HUES48 (cell line): ENCODE results near the gene GAREM2.

Experiments
- H3K27ac ChIP-seq: one replicate; pipeline ENCODE4 v1.7.0; 2013; ENCODE audit warnings: low read depth, low read length, inconsistent platforms
- H3K27me3 ChIP-seq: 2 replicates; pipeline ENCODE4 v1.6.1; 2013; ENCODE audit warnings: mild to moderate bottlenecking, low read length; ENCODE audit not compliant: control insufficient read depth, insufficient read depth
- H3K36me3 ChIP-seq: 2 replicates; pipeline ENCODE4 v1.6.1; 2013; ENCODE audit warnings: low read length; ENCODE audit not compliant: control insufficient read depth, insufficient read depth
- H3K4me1 ChIP-seq: 2 replicates; pipeline ENCODE4 v1.6.1; 2013; ENCODE audit warnings: mild to moderate bottlenecking, low read length; ENCODE audit not compliant: control insufficient read depth, insufficient read depth
- H3K4me3 ChIP-seq: 2 replicates; pipeline ENCODE4 v1.5.1; 2013; ENCODE audit warnings: mild to moderate bottlenecking, low read depth, low read length
- H3K9ac ChIP-seq: 2 replicates; pipeline ENCODE4 v1.6.1; 2013; ENCODE audit warnings: mild to moderate bottlenecking, low read depth, low read length, moderate library complexity
- H3K9me3 ChIP-seq: 2 replicates; pipeline ENCODE4 v1.6.1; 2013; ENCODE audit warnings: low read length; ENCODE audit not compliant: control insufficient read depth, insufficient read depth

The GAREM2 gene

DNA sequence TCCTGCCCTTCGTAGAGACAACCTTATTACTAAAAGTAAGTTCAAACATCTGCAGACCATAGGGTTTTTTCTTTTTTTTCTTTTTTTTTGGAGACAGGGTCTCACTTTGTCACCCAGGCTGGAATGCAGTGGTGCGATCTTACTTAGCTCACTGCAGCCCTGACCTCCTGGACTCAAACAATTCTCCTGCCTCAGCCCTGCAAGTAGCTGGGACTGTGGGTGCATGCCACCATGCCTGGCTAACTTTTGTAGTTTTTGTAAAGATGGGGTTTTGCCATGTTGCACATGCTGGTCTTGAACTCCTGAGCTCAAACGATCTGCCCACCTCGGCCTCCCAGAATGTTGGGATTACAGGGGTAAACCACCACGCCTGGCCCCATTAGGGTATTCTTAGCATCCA, 39.1 kb downstream of the GAREM2 start:
- Histone ChIP-seq H3K4me1 (no peaks in the 10 kb centered on the region), H3K4me3 (no peak overlapping the region), H3K9ac (no peak overlapping the region), H3K9me3 (no peaks in the 10 kb centered on the region), H3K27me3 (no peaks in the 10 kb centered on the region), H3K27ac (no peak overlapping the region), H3K36me3 (peaks cover 80% of the 10 kb centered on the region)

DNA sequence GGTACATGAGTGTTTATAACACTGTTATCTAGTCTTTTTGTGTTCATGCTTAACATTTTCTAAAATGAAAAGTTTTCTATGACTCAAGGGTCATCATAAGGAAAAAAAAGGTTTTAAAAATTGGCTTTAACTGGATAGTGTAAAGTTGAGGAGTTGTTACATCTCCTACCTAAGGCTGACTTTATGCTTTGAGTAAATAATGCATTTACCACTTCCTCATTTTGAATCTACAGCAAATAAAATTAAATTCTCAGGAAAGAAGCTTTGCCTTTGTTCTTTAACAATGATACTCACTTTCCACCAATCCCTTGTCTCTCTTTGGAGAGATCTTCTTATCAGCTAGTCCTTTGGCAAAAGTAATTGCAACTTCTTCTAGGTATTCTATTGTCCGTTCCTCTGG, 41.9 kb downstream of the GAREM2 start:
- peaks cover 68% of the 10 kb centered on the region for H3K36me3 ChIP-seq

DNA sequence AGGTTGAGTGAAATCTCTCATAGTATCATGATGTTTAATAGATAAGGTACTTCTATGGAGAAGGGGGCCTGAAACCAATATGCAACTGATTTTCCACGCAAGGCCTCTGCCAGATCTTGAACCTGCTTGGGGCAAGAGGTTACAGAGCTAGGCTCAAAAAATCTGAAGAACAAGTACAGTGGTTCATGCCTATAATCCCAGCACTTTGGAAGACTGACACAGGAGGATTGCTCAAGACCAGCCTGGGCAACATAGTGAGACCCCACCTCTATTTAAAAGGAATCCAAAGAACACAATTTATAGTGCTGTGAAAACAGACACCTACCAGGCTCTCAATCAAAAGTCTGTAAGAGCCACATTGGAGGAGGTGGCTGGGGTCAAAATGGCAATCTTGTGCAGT, 42.9 kb downstream of the GAREM2 start:
- H3K27me3 ChIP-seq = no peaks in the 10 kb centered on the region
- no peaks in the 10 kb centered on the region for H3K9me3 ChIP-seq
- peaks cover 59% of the 10 kb centered on the region for H3K36me3 ChIP-seq
- no peak overlapping the region for H3K27ac ChIP-seq
- H3K4me3 ChIP-seq = no peak overlapping the region
- H3K4me1 ChIP-seq = no peaks in the 10 kb centered on the region
- H3K9ac ChIP-seq = no peak overlapping the region

More for the DNA sequence above, 41.9 kb downstream of the GAREM2 start:
- Histone ChIP-seq H3K4me1 (no peaks in the 10 kb centered on the region), H3K27me3 (no peaks in the 10 kb centered on the region), H3K9me3 (no peaks in the 10 kb centered on the region), H3K4me3 (no peak overlapping the region), H3K27ac (no peak overlapping the region), H3K9ac (no peak overlapping the region)

DNA sequence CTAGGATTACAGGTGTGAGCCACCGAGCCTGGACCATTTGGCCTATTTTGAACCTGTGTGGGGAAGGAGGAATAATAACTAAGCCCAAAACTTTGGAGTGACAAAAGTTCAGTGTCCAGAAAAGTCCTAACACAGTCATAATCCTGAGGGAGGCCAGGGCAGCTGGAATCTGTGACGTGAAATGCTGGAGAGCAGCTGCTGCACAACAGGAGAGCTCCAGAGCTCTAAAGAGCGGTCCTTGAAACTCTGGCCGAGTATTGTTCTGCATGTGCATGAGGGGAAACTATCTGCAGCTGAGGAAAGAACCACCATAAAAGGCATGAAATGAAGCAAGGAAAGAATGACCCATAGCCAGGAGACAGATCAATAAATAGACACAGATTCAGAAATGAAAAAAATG, 43.7 kb downstream of the GAREM2 start:
- H3K4me1 ChIP-seq = no peaks in the 10 kb centered on the region
- H3K36me3 ChIP-seq = peaks cover 51% of the 10 kb centered on the region
- no peak overlapping the region for H3K4me3 ChIP-seq
- no peaks in the 10 kb centered on the region for H3K9me3 ChIP-seq
- H3K9ac ChIP-seq = no peak overlapping the region
- no peak overlapping the region for H3K27ac ChIP-seq
- no peaks in the 10 kb centered on the region for H3K27me3 ChIP-seq

DNA sequence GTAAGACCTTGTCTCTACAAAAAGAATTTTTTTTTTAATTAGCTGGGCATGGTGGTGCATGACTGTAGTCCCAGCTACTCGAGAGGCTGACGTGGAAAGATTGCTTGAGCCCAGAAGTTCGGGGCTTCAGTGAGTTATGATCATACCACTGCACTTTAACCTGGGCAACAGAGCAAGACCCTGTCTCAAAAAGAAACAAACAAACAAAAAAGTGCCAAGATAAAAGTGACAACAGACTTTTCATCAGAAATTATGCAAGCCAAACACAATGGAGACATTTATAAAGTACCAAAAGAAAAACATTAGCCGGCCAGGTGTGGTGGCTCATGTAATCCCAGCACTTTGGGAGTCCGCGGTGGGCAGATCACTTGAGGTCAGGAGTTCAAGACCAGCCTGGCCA, 44.8 kb downstream of the GAREM2 start:
- no peak overlapping the region for H3K4me3 ChIP-seq
- no peaks in the 10 kb centered on the region for H3K9me3 ChIP-seq
- H3K27me3 ChIP-seq = no peaks in the 10 kb centered on the region
- H3K9ac ChIP-seq = no peak overlapping the region
- no peaks in the 10 kb centered on the region for H3K4me1 ChIP-seq
- H3K27ac ChIP-seq = no peak overlapping the region
- H3K36me3 ChIP-seq = peaks cover 50% of the 10 kb centered on the region

DNA sequence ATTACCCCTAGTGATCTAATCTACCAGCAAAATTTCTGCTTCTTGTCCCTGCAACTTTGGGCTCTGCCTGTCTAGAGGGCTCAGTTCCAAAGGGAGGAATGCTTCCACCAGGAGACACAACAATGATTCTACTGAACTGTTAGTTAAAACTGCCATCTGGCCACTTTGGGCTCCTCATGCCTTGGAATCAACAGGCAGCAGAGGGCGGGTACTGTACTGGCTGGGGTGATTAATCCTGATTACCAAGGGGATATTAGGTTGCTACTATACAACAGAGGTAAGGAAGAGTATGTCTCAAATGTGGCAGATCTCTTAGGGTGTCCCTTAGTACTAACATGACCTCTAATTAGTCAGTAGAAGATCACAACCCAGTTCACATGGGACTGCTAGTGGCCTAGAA, 50.1 kb downstream of the GAREM2 start:
- no peak overlapping the region for H3K4me3 ChIP-seq
- H3K9ac ChIP-seq = no peak overlapping the region
- peaks cover 6% of the 10 kb centered on the region; the same call in 1 of the 2 replicates for H3K9me3 ChIP-seq
- H3K4me1 ChIP-seq = no peaks in the 10 kb centered on the region
- H3K27ac ChIP-seq = no peak overlapping the region
- peaks cover 35% of the 10 kb centered on the region for H3K36me3 ChIP-seq
- no peaks in the 10 kb centered on the region for H3K27me3 ChIP-seq

DNA sequence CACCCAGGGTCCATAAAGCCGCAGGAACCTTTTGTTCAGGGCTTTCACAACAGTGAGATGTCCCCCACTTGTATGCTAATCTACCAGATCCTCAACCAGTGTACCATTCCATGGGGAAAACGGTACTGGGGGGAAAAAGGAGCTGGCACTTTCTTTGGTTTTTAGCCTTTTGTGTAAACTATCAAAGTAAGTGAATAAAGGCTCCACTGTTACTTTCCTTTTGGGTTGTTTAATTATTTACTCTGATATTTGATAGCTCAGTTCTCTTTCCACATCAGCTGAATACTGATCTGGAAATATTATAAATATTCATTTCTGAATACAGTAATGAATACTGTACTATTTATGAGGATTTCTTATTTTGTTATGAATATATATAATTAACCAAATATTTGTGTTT, 51.2 kb downstream of the GAREM2 start:
- Histone ChIP-seq H3K4me1 (no peaks in the 10 kb centered on the region), H3K9me3 (peaks cover 6% of the 10 kb centered on the region; the same call in 1 of the 2 replicates), H3K9ac (no peak overlapping the region), H3K27ac (no peak overlapping the region), H3K27me3 (no peaks in the 10 kb centered on the region), H3K4me3 (no peak overlapping the region), H3K36me3 (peaks cover 45% of the 10 kb centered on the region)

DNA sequence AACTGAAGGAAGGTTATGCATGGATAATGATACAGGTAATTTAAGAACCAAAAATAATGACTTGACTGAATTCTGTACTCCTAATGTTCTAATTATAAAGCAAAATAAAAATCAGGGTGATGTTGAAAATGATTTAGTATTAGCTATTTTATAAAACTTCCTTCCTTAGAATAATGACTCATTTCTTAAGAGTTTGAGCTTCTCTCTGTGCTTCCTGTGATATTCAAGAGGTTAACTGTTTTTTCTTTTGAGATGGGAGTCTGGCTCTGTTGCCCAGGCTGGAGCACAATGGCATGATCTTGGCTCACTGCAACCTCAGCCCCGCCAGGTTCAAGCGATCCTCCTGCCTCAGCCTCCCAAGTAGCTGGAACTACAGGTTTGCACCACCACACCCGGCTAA, 56.7 kb downstream of the GAREM2 start:
- peaks cover 6% of the 10 kb centered on the region; the same call in 1 of the 2 replicates for H3K9me3 ChIP-seq
- H3K27me3 ChIP-seq = no peaks in the 10 kb centered on the region
- H3K9ac ChIP-seq = no peak overlapping the region
- no peaks in the 10 kb centered on the region for H3K4me1 ChIP-seq
- peaks cover 83% of the 10 kb centered on the region for H3K36me3 ChIP-seq
- H3K4me3 ChIP-seq = no peak overlapping the region
- H3K27ac ChIP-seq = no peak overlapping the region

DNA sequence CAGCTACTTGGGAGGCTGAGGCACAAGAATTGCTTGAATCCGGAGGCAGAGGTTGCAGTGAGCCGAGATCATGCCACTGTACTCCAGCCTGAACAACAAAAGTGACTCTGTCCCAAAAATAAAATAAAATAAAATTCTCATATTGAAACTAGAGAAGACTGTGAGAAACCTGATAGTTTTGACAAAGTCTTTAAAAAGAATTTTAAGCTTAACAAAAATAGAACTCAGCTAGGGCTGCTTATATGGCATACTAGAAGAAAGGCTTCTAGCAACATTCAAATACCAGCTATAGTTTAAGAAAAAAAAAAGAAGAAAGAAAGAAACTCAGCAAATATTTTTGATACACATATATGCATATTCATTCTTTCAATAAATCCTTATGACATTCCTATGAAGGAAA, 57.9 kb downstream of the GAREM2 start:
- Histone ChIP-seq H3K27me3 (no peaks in the 10 kb centered on the region), H3K9me3 (peaks cover 6% of the 10 kb centered on the region; the same call in 1 of the 2 replicates), H3K27ac (no peak overlapping the region), H3K9ac (no peak overlapping the region), H3K36me3 (peaks cover 92% of the 10 kb centered on the region), H3K4me3 (no peak overlapping the region), H3K4me1 (no peaks in the 10 kb centered on the region)

DNA sequence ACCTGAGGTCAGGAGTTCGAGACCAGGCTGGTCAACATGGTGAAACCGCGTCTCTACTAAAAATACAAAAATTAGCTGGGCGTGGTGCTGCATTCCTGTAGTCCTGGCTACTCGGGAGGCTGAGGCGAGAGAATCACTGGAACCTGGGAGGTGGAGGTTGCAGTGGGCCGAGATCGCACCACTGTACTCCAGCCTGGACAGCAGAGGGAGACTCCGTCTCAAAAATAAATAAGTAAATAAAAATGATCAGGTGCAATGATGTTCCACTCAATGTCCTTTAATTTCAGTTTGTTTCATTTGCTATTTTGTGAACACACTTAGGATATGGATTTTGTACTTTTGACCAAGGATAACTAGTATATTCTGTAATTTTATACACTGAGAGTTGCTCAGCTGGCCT, 62.2 kb downstream of the GAREM2 start:
- H3K9me3 ChIP-seq = no peaks in the 10 kb centered on the region
- no peaks in the 10 kb centered on the region for H3K4me1 ChIP-seq
- H3K27me3 ChIP-seq = no peaks in the 10 kb centered on the region
- H3K9ac ChIP-seq = no peak overlapping the region
- H3K36me3 ChIP-seq = peaks cover 84% of the 10 kb centered on the region
- no peak overlapping the region for H3K27ac ChIP-seq
- no peak overlapping the region for H3K4me3 ChIP-seq

DNA sequence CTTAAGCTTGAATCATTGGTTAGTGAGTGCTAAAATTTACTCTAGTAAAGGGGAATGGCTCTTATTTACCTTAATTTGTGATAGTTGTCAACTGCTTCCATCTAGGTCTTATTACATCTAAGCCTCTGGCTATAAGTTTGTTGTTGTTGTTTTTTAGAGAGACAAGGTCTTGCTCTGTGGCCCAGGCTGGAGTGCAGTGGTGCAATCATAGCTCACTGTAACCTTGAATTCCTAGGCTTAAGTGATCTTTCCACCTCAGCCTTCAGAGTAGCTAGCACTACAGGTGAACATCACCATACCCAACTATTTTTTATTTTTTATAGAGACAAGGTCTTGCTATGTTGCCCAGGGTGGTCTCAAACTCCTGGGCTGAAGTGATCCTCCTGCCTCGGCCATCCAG, 65.0 kb downstream of the GAREM2 start:
- H3K27ac ChIP-seq = no peak overlapping the region
- peaks cover 58% of the 10 kb centered on the region for H3K36me3 ChIP-seq
- H3K9me3 ChIP-seq = no peaks in the 10 kb centered on the region
- no peak overlapping the region for H3K4me3 ChIP-seq
- no peaks in the 10 kb centered on the region for H3K4me1 ChIP-seq
- H3K27me3 ChIP-seq = no peaks in the 10 kb centered on the region
- H3K9ac ChIP-seq = no peak overlapping the region
